HG03159 (cell line): ENCODE results near the gene TMCC2.
"Not testable (repeated sequence)": the region's sequence is repeated elsewhere in the genome, so short reads cannot be mapped to it uniquely, and the experiment has no call there.

Experiments used
- ATAC-seq: cut with Tn5 transposase; IDR thresholded peaks from one replicate; pipeline ENCODE4 v1.9.1; 2021; ENCODE audit warnings: mild to moderate bottlenecking, moderate library complexity; ENCODE audit not compliant: unreplicated experiment

The TMCC2 gene

GRCh38 chr1:205211839-205212536 is 15.8 kb upstream of the TMCC2 start:
- peak; percentile 56 for ATAC-seq

DNA sequence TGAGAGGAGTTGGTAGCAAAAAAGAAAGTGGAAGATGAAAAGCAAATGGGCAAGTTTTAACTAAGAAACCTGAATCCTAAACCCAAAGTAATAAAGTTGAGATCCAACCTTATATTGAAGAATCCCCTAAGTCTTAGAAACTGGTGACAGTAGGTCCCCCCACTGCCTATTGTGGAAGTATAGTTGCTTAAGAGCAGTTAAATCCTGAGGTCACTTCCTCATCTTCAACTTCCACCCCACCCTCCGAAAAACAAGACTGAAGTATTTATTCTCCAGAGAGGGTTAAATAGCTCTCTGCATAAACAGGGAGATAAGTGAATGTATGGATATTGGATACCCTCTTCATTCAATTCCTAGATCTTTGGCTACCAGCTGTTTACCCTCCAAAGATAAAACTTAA is 13.0 kb upstream of the TMCC2 start:
- ATAC-seq, result no peak

DNA sequence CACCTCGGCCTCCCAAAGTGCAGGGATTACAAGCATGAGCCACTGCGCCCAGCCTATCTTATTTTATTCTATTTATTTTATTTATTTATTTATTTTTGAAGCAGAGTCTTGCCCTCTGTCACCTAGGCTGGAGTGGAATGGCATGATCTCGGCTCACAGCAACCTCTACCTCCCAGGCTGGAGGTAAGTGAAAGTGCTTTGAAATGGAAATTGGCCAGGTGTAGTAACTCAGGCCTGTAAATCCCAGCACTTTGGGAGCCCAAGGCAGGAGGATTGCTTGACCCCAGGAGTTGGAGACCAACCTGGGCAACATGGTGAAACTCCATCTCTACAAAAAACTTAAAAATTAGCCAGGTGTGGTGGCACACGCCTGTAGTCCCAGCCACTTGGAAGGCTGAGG is 11.2 kb upstream of the TMCC2 start:
- ATAC-seq, result no peak

DNA sequence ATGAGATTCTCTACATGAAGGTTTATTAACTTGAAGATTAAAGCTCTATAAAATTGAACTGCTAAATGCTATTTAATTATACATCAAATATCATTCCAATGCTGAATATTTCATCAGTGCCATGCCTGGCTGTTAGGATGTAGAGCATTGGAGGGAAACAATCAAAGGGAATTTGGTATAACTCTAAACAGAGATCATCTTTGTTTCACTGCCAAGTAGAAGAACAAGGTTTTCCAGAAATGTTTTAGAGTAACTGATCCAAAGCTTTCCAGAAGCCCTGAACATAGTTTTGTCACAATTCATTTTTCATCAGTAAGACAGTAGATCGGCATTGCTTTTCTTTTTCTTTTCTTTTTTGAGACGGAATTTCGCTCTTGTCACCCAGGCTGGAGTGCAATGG is 10.3 kb upstream of the TMCC2 start:
- ATAC-seq, result no peak

DNA sequence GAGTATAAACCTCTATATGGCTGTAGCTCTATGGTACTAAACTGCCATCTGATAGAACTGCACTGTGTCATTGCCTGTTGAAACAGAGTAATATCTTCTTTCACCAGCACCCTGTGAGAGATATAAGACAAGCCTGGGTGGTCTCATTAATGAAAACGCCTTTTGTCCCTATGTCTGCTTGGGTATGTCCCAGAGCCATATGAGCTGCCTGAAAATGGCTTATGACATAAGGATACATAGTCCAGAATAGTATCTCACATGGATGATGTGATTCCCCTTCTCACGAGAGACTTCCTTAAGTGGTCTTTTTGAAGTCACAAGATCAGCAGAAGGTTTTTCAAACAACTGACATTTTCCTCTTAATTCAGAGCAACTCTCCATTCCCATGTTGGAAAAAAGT is 7.3 kb upstream of the TMCC2 start:
- ATAC-seq, result no peak

GRCh38 chr1:205224736-205225135 is 3.0 kb upstream of the TMCC2 start:
- no peak for ATAC-seq

GRCh38 chr1:205225901-205226765 is 1.6 kb upstream of the TMCC2 start:
- ATAC-seq, result no peak

GRCh38 chr1:205226868-205227583 is 720 bp upstream of the TMCC2 start:
- no peak for ATAC-seq

DNA sequence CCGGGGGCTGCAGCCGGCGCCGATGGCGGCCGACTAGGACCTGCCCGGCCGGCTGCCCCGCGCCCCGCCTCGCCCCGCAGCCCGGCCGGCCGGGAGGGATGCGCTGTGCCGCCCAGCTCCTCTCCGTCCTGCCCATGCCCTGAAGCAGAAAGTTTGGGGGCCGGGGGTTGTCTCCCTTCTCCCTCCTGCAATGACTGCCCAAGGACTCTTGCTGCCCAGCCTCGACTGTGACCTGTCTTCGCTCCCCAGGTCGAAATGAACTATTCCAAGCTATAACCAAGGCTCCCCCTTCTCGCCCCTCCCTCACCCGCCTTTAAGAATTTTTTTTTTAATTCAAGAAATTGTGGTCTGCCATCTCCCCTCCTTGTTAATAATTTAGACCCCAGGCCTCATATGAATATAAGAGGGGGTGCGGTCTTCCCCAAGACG is 361 bp downstream of the TMCC2 start:
- no peak for ATAC-seq

- no peak for ATAC-seq
These were observed 1.7 kb downstream of the TMCC2 start for GRCh38 chr1:205229399-205229871.

DNA sequence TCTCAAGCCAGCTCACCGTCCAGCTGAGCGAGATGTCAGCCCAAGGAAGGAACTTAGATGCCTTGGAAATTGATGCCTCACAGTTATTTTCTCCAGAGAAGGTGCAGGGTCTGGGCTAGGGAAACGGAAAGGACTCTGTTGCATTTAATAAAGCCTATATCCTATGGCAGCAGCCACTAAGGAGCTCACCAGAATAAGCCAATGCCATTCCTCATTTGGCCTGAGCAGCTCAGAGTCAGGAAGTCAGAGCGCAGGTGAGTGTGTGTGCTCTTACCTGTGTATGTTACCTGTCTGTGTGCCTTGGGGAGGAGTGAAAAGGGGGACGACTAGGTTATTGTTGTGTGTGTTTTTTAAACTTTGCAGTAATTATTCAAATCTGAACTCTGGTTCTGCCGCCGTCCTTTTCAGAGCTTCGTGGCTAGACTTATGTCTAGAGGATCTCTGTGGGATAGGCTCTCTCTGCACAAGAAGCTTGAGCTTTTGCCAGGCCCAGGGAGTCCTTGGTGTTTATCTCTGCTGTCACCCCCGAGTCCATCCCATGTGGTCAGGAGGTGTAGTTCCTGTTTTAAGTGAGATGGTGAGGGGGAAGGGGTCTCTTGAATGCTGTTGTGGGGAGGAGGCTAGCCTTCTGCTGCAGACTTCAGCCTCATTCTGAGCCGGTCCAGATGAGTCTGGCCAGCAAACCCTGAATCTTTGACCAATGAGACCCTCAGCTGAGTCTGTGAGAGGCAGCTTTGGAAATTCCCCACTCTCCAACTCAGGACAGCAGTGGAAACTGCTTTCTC is 2.4 kb downstream of the TMCC2 start:
- no peak for ATAC-seq

DNA sequence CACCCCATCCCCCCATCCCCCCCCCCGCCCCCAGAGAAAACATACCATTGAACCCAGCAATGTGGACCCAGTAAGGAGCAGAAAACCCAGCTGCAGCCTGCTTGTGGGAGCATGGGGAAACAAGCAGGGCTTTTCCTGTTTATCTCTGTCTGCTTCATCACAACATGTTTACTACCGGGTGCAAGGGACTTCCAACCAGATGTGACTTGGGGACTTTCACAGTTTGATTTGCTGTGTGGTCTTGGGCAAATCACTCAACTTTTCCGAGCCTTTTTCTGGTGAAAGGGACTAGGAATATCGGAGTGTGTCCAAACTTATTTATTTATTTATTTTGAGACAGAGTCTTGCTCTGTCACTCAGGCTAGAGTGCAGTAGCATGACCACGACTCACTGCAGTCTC is 3.2 kb downstream of the TMCC2 start:
- ATAC-seq, result no peak

GRCh38 chr1:205232127-205232820 is 4.5 kb downstream of the TMCC2 start:
- no peak for ATAC-seq

DNA sequence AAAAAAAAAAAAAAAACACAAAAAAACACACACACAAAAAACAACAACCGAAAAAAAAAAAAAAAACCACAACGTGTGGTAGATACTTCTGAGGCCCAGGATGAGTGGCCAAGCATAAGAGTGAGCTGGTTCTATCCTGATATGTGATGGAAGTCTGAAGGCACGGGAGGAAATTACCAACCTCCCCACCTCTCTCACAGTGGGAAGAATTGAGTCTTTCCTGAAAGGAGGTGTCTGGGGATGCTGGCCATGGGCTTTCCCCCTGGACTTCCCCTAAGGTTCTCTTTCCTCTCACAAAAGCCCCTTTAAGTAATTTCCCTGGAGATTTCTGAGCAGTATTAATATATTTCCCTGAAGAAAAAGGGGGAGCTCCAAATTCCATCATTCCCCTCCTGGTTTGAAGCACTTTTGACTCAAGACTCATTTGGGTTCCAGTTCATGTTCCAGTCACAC is 5.2 kb downstream of the TMCC2 start:
- ATAC-seq, result no peak

DNA sequence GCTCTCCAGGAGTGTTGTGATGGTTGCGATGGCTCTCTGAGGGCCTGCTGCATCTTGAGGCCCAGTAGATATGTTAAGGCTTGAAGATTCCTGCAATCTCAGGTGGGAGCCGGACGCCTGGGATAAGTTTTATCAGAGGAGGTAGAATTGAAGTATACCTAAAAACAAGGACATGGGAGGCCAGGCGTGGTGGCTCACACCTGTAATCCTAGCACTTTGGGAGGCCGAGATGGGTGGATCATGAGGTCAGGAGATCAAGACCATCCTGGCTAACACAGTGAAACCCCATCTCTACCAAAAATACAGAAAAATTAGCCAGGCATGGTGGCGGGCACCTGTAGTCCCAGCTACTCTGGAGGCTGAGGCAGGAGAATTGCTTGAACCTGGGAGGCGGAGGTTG is 6.2 kb downstream of the TMCC2 start:
- ATAC-seq, result not testable (repeated sequence)

DNA sequence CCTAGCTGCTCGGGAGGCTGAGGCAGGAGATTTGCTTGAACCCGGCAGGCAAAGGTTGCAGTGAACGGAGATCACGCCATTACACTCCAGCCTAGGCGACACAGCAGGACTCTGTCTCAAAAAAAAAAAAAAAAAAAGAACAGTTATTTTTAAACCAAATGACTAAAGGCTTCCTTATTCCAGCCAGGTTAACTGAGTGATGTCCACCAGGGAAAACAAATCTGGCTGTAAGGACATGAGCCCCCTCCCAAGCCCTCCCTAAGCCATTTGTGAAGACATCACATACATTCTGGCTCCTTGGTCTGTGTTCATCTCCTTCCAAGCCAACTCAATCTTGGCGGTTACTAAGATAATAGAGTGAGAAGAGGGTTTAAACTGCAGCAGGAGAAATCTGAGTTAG is 8.2 kb downstream of the TMCC2 start:
- no peak for ATAC-seq

DNA sequence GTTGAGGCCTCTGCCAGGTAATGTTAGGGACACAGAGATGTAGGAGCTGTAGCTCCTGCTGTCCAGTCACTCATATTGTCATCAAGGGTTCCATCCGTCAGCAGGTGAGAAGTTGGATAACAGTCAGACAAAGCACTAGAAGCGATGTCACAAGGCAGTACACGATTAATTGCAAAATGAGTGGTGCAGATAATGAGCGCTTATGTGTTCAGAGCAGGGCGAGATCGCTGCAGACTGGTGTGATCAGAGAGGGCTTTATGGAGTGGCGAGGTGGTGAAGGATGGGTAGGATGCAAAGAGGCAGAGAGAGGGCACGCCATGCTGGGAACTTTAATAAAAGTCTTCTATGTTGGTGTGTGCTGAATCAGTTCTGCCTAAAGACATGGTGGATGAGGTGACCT is 8.8 kb downstream of the TMCC2 start:
- no peak for ATAC-seq

GRCh38 chr1:205236951-205237475 is 9.3 kb downstream of the TMCC2 start:
- ATAC-seq, result no peak

- no peak for ATAC-seq
These were observed 10.1 kb downstream of the TMCC2 start for GRCh38 chr1:205237526-205238484.
